Activated CD4-positive, alpha-beta T cell treated with anti-CD3 and anti-CD28 coated beads, Interleukin-2, amount 50 U/mL, for 48 hours (primary cell): ENCODE measurements around the gene ADAMTS19.

Experiments
- DNase-seq, 2 experiments: peaks; one replicate each; pipeline ENCODE4 v3.0.0-alpha.2; 2020

The ADAMTS19 gene

GRCh38 chr5:129773376-129773775 lies 313.3 kb downstream of the ADAMTS19 start:
- no peak for DNase-seq

DNA sequence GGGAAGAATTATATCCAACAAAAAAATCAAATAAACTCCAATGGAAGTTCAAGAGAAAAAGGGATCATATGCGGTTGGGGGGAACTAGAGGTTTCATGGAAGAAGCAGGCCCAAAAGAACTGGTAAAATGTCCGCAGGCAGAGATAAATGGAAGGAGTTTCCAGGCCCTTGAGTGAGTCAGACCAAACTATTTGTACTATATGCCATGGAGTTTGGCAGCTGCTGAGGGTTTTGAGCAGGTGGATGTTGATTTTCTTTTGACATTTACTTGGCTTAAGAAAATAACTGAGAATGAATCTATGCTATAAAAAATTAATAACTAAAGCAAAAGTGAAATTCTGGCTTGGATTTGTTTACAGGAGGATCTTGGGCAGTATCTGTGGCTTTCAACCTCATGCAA lies 321.5 kb downstream of the ADAMTS19 start:
- no peak for DNase-seq
